Astrocyte of the hippocampus (primary cell): ENCODE data around the gene ICAM4.

Experiments used
- DNase-seq: peaks from one replicate; pipeline ENCODE4 v3.0.0; 2011; ENCODE audit warnings: low read depth, low spot score

Gene ICAM4

GRCh38 chr19:10290876-10291553 lies 4.3 kb downstream of the ICAM4 start:
- DNase-seq: peak; percentile 46

GRCh38 chr19:10291554-10292205 lies 4.9 kb downstream of the ICAM4 start:
- DNase-seq: no peak

- DNase-seq: peak; percentile 75
These were observed 5.5 kb downstream of the ICAM4 start for GRCh38 chr19:10292206-10292788.

GRCh38 chr19:10292789-10293636 lies 6.3 kb downstream of the ICAM4 start:
- DNase-seq: no peak

GRCh38 chr19:10293637-10294367 lies 7.0 kb downstream of the ICAM4 start:
- DNase-seq: no peak

- DNase-seq: no peak
These were observed 7.6 kb downstream of the ICAM4 start for GRCh38 chr19:10294368-10294697.

GRCh38 chr19:10295305-10295846 lies 8.6 kb downstream of the ICAM4 start:
- DNase-seq: peak; percentile 44

GRCh38 chr19:10295847-10296591 lies 9.3 kb downstream of the ICAM4 start:
- DNase-seq: peak; percentile 35

- DNase-seq: no peak
These were observed 13.0 kb downstream of the ICAM4 start for GRCh38 chr19:10299545-10300458.

- no peak for DNase-seq
These were observed 18.5 kb downstream of the ICAM4 start for GRCh38 chr19:10305139-10305806.

GRCh38 chr19:10306327-10306726 lies 19.6 kb downstream of the ICAM4 start:
- DNase-seq: no peak

GRCh38 chr19:10309423-10309822 lies 22.7 kb downstream of the ICAM4 start, which contains the start of gene ZGLP1:
ZGLP1 (minus strand) TSS chr19:10309815.
- no peak for DNase-seq

GRCh38 chr19:10315335-10316214 lies 28.8 kb downstream of the ICAM4 start, which contains the start of gene FDX2:
FDX2 (minus strand) TSS chr19:10316015; CDS start chr19:10315996, 19 bp downstream.
- DNase-seq: peak; percentile 91

GRCh38 chr19:10316229-10317044 lies 29.7 kb downstream of the ICAM4 start:
- no peak for DNase-seq

GRCh38 chr19:10317045-10317856 lies 30.5 kb downstream of the ICAM4 start:
- DNase-seq: no peak
